HFF-Myc (cell line): Measurements from ENCODE around the gene RAB7A.

ENCODE experiments used
- DNase-seq: peaks from one replicate; pipeline ENCODE4 v3.0.0-alpha.2; 2011; ENCODE audit warnings: low read depth; ENCODE audit errors: extremely low read depth
- H3K4me3 ChIP-seq: replicated peaks from 2 replicates; pipeline ENCODE4 v1.5.1; 2011; ENCODE audit warnings: low read depth, mild to moderate bottlenecking, control low read depth, low read length
- CTCF ChIP-seq: IDR thresholded peaks from 2 replicates; pipeline ENCODE4 v1.5.1; 2012; ENCODE audit warnings: mild to moderate bottlenecking, low read depth, low read length, control low read depth; ENCODE audit errors: missing control alignments

The RAB7A gene

DNA sequence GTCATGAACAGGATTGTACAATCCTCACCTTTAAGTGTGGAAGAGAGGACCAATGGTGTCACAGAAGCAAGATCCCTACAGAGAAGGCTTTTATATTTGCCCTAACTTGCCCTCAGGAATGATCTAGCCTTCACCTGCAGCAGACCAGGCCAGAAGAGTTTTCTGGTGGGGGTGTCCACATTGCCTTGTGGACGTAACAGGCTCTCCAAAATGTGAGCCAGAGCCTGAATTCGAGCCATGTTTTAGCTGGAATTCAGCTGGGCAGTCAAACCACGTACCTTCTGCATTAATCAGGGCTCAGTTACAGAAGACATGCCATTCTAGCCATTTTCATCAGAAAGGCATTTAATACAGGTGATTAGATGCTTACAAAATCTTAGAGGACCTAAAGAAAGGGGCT lies 23.6 kb upstream of the RAB7A start:
- H3K4me3 ChIP-seq: no peak overlapping the region
- TF ChIP-seq CTCF: no peak
- no peak for DNase-seq

DNA sequence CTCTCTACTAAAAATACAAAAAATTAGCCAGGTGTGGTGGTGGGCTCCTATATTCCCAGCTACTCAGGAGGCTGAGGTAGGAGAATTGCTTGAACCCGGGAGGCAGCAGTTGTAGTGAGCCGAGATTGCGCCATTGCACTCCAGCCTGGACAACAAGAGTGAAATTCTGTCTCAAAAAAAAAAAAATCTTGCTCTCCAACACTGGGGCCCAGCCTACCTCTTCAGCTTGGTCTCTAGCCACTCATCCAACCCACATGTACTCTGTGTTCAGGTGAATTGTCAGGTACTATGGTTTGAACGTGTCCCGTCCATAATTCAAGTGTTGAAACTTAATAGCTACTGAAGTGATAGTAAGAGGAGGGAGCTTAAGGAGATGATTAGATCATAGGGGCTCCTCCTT lies 22.4 kb upstream of the RAB7A start:
- no peak for DNase-seq
- H3K4me3 ChIP-seq: no peak overlapping the region
- TF ChIP-seq CTCF: no peak

- no peak for TF ChIP-seq CTCF
- no peak for DNase-seq
- no peak overlapping the region for H3K4me3 ChIP-seq
Measured at GRCh38 chr3:128706086-128706615, 19.8 kb upstream of the RAB7A start.

DNA sequence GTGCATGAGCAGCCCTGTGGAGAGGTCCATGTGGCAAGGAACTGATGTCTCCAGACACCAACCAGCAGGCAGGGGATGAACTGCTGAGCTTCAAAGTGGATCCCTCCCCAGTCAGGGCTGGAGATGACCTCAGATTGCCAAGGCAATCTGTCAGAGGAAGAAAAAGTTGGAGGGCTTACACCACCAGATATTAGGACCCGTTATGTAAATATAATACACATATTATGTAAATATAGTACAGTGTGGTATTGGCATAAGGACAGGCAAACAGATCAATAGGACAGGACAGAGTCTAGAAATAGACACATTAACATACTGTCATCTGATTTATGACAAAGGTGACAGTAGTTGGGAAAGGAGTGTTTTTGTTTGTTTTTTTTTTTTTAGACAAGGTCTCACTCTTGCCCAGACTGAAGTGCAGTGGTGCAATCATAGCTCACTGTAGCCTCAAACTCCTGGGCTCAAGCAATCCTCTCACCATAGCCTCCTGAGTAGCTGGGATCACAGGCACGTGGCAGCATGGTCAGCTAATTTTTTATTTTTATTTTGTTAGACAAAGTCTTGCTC lies 18.0 kb upstream of the RAB7A start:
- no peak overlapping the region for H3K4me3 ChIP-seq
- TF ChIP-seq CTCF: no peak
- DNase-seq: no peak

DNA sequence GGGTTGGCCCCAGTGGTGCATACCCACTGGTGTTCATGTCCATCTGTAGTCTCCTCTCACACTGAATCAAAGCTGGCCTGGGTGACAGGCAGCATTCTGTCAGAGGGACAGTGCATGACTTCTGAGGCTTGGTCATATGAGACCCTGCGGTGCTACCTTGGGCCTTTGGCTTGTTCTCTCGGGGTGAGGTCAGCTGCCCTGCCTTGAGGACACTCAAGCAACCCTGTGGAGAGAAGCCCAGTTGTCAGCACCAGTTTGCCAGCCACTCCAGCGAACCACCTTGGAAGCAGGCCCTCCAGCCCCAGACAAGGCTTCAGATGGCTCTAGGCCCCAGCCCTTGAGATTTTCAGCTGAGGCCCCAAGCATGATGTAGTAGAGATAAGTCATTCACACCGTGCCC lies 16.9 kb upstream of the RAB7A start:
- no peak for DNase-seq
- H3K4me3 ChIP-seq: no peak overlapping the region
- TF ChIP-seq CTCF: no peak

- H3K4me3 ChIP-seq: no peak overlapping the region
- DNase-seq: no peak
- no peak for TF ChIP-seq CTCF
Measured at GRCh38 chr3:128709506-128710210, 16.3 kb upstream of the RAB7A start.
